ENCODE measurements around the gene GRIN1.

The GRIN1 gene

GRCh38 chr9:137158625-137159024 is 19.7 kb downstream of the GRIN1 start:
- no peak for DNase-seq (ENCODE audit: extremely low spot score)
- ChIA-PET POLR2A (interaction anchor here (1.5 to 2.7 kb wide), 2 partner anchors 29 to 72 kb away, joined by 3 to 21 read pairs; partner anchors contain the start of gene MAN1B1), CTCF (interaction anchor here (1.0 kb wide), 1 partner anchor 69 kb away, joined by 3 read pairs; the partner anchor contains the start of gene RNF224)
- TF ChIP-seq SUZ12 (IDR thresholded peaks at IDR 0.05) (no peak), LEF1 (IDR thresholded peaks at IDR 0.05; ENCODE audit: borderline replicate concordance) (no peak), ZNF384 (IDR thresholded peaks at IDR 0.05) (no peak), L3MBTL2 (conservative IDR thresholded peaks at IDR 0.05) (no peak), FOXM1 (IDR thresholded peaks at IDR 0.05; ENCODE audit: borderline replicate concordance) (no peak), FOXK2 (IDR thresholded peaks at IDR 0.05) (no peak), FOXA1 (IDR thresholded peaks at IDR 0.05) (no peak), SP1 (IDR thresholded peaks at IDR 0.05) (no peak), ELF4 (IDR thresholded peaks at IDR 0.05) (no peak), ARNT (IDR thresholded peaks at IDR 0.05) (no peak), HDGF (IDR thresholded peaks at IDR 0.05; ENCODE audit: borderline replicate concordance) (no peak), BHLHE40 (IDR thresholded peaks at IDR 0.05; ENCODE audit: borderline replicate concordance) (no peak), NFRKB (IDR thresholded peaks at IDR 0.05) (no peak), PKNOX1 (IDR thresholded peaks at IDR 0.05) (no peak), CTBP1 (IDR thresholded peaks at IDR 0.05; ENCODE audit: borderline replicate concordance) (no peak), TARDBP (IDR thresholded peaks at IDR 0.05) (no peak)

GRCh38 chr9:137159105-137160053 is 20.4 kb downstream of the GRIN1 start:
- ChIA-PET CTCF (no interaction called here), POLR2A (interaction anchor here (1.5 kb wide), 1 partner anchor 73 kb away, joined by 3 read pairs; the partner anchor contains the start of gene MAN1B1)
- DNase-seq (ENCODE audit: extremely low spot score), result no peak
- TF ChIP-seq ARNT (IDR thresholded peaks at IDR 0.05), result no peak
- TF ChIP-seq LEF1 (IDR thresholded peaks at IDR 0.05; ENCODE audit: borderline replicate concordance), result no peak
- TF ChIP-seq SP1 (IDR thresholded peaks at IDR 0.05), result no peak
- no peak for TF ChIP-seq NFRKB (IDR thresholded peaks at IDR 0.05)
- TF ChIP-seq FOXA1 (IDR thresholded peaks at IDR 0.05), result no peak
- TF ChIP-seq CTBP1 (IDR thresholded peaks at IDR 0.05; ENCODE audit: borderline replicate concordance), result no peak
- TF ChIP-seq PKNOX1 (IDR thresholded peaks at IDR 0.05), result no peak
- no peak for TF ChIP-seq ELF4 (IDR thresholded peaks at IDR 0.05)
- TF ChIP-seq TARDBP (IDR thresholded peaks at IDR 0.05), result no peak
- no peak for TF ChIP-seq L3MBTL2 (conservative IDR thresholded peaks at IDR 0.05)
- TF ChIP-seq BHLHE40 (IDR thresholded peaks at IDR 0.05; ENCODE audit: borderline replicate concordance), result no peak
- TF ChIP-seq SUZ12 (IDR thresholded peaks at IDR 0.05), result no peak
- no peak for TF ChIP-seq FOXM1 (IDR thresholded peaks at IDR 0.05; ENCODE audit: borderline replicate concordance)
- TF ChIP-seq HDGF (IDR thresholded peaks at IDR 0.05; ENCODE audit: borderline replicate concordance), result no peak

- no peak for TF ChIP-seq TARDBP (IDR thresholded peaks at IDR 0.05)
- no peak for TF ChIP-seq SUZ12 (IDR thresholded peaks at IDR 0.05)
- no peak for TF ChIP-seq FOXM1 (IDR thresholded peaks at IDR 0.05; ENCODE audit: borderline replicate concordance)
- no peak for TF ChIP-seq ARNT (IDR thresholded peaks at IDR 0.05)
- no peak for TF ChIP-seq NFRKB (IDR thresholded peaks at IDR 0.05)
- TF ChIP-seq FOXA1 (IDR thresholded peaks at IDR 0.05), result no peak
- TF ChIP-seq ELF4 (IDR thresholded peaks at IDR 0.05), result no peak
- no peak for TF ChIP-seq ZNF384 (IDR thresholded peaks at IDR 0.05)
- TF ChIP-seq LEF1 (IDR thresholded peaks at IDR 0.05; ENCODE audit: borderline replicate concordance), result no peak
- no peak for TF ChIP-seq L3MBTL2 (conservative IDR thresholded peaks at IDR 0.05)
- no peak for TF ChIP-seq BHLHE40 (IDR thresholded peaks at IDR 0.05; ENCODE audit: borderline replicate concordance)
- no peak for TF ChIP-seq CTBP1 (IDR thresholded peaks at IDR 0.05; ENCODE audit: borderline replicate concordance)
- ChIA-PET CTCF (no interaction called here), POLR2A (no interaction called here)
- DNase-seq (ENCODE audit: extremely low spot score), result no peak
Observed at GRCh38 chr9:137160054-137160425, 21.1 kb downstream of the GRIN1 start.

GRCh38 chr9:137160716-137161557 is 22.0 kb downstream of the GRIN1 start:
- CTCF ChIA-PET, result no interaction called here
- TF ChIP-seq NFRKB (IDR thresholded peaks at IDR 0.05) (no peak), HDGF (IDR thresholded peaks at IDR 0.05; ENCODE audit: borderline replicate concordance) (no peak), FOXM1 (IDR thresholded peaks at IDR 0.05; ENCODE audit: borderline replicate concordance) (no peak), FOXA1 (IDR thresholded peaks at IDR 0.05) (no peak), BHLHE40 (IDR thresholded peaks at IDR 0.05; ENCODE audit: borderline replicate concordance) (no peak), PKNOX1 (IDR thresholded peaks at IDR 0.05) (no peak), CTBP1 (IDR thresholded peaks at IDR 0.05; ENCODE audit: borderline replicate concordance) (no peak), FOXK2 (IDR thresholded peaks at IDR 0.05) (no peak), ARNT (IDR thresholded peaks at IDR 0.05) (no peak), SP1 (IDR thresholded peaks at IDR 0.05) (no peak), L3MBTL2 (conservative IDR thresholded peaks at IDR 0.05) (no peak), SUZ12 (IDR thresholded peaks at IDR 0.05) (no peak), TARDBP (IDR thresholded peaks at IDR 0.05) (no peak)
- POLR2A ChIA-PET, result no interaction called here
- no peak for DNase-seq (ENCODE audit: extremely low spot score)
